Thyroid gland (tissue), 4 donors: ENCODE results near the gene SBK3. TPM values are rescaled to one million over a fixed set of nuclear protein-coding genes. Genes with fewer than 3 reads are reported as not detected.
"Not testable (repeated sequence)": the region's sequence is repeated elsewhere in the genome, so short reads cannot be mapped to it uniquely, and the experiment has no call there.

Experiments
- DNase-seq, 2 donors: peaks; one replicate each; pipeline ENCODE4 v3.0.0-alpha.2; 2019
- H3K27ac ChIP-seq, 3 donors: fragments of 200-600 bp; sonication (generic); 1 replicate in 2 of 3; 2 replicates in 1 of 3; pipeline ENCODE4 v1.5.1; 2016 to 2019; ENCODE audit warnings: mild to moderate bottlenecking in 1 of 3, moderate library complexity in 1 of 3
- H3K27me3 ChIP-seq: fragments of 200-600 bp; sonication (generic); one replicate; pipeline ENCODE4 v1.5.1; 2019
- H3K36me3 ChIP-seq, 2 donors: fragments of 200-600 bp; sonication (generic); one replicate each; pipeline ENCODE4 v1.5.1; 2016 to 2019
- H3K4me1 ChIP-seq, 2 donors: fragments of 200-600 bp; sonication (generic); one replicate each; pipeline ENCODE4 v1.5.1; 2017 to 2019
- H3K4me3 ChIP-seq, 3 donors: fragments of 200-600 bp; sonication (generic); replicated peaks in 1 of 3; 1 replicate in 2 of 3; 2 replicates in 1 of 3; pipeline ENCODE4 v1.5.1; 2016; ENCODE audit warnings: mild to moderate bottlenecking in 1 of 3
- H3K9me3 ChIP-seq: fragments of 200-600 bp; sonication (generic); one replicate; pipeline ENCODE4 v1.5.1; 2017
- POLR2A ChIP-seq, 2 donors: fragments of 450-650 bp; IDR thresholded peaks; one replicate each; pipeline ENCODE4 v1.6.1; 2017; ENCODE audit warnings: antibody characterized with exemption in 2 of 2, mild to moderate bottlenecking in 2 of 2, moderate library complexity in 1 of 2
- WGBS, 2 donors: methylation state at CpG; one replicate each; pipeline ENCODE4 v1.1.5; 2017; 5-methylcytosine and 5-hydroxymethylcytosine counted together
- intact Hi-C: fragments of 100-400 bp; cut with DNase I; formaldehyde crosslinking; loops from one replicate; pipeline ENCODE4 v1.15.1; 2023
- total RNA-seq, 4 donors: library from RNA; depleted of rRNA; stranded (reverse); fragments of >200 nt; gene quantifications; one replicate each; pipeline ENCODE4 v1.2.3, GENCODE V29; 2016
- TF ChIP-seq, protein P1 (sequence below), 6 experiments: fragments of 200-600 bp in 3 of 6; fragments of 450-650 bp in 3 of 6; sonication (generic) in 3 of 6; IDR thresholded peaks; one replicate each; pipeline ENCODE4 v1.5.1; 2016 to 2019; ENCODE audit warnings: antibody characterized with exemption in 6 of 6, mild to moderate bottlenecking in 2 of 6, inconsistent platforms in 1 of 6, moderate library complexity in 1 of 6

The SBK3 gene
- total RNA-seq, 4 donors from 2014 or later, result 0.94 to 14.8 TPM; not detected in 2

DNA sequence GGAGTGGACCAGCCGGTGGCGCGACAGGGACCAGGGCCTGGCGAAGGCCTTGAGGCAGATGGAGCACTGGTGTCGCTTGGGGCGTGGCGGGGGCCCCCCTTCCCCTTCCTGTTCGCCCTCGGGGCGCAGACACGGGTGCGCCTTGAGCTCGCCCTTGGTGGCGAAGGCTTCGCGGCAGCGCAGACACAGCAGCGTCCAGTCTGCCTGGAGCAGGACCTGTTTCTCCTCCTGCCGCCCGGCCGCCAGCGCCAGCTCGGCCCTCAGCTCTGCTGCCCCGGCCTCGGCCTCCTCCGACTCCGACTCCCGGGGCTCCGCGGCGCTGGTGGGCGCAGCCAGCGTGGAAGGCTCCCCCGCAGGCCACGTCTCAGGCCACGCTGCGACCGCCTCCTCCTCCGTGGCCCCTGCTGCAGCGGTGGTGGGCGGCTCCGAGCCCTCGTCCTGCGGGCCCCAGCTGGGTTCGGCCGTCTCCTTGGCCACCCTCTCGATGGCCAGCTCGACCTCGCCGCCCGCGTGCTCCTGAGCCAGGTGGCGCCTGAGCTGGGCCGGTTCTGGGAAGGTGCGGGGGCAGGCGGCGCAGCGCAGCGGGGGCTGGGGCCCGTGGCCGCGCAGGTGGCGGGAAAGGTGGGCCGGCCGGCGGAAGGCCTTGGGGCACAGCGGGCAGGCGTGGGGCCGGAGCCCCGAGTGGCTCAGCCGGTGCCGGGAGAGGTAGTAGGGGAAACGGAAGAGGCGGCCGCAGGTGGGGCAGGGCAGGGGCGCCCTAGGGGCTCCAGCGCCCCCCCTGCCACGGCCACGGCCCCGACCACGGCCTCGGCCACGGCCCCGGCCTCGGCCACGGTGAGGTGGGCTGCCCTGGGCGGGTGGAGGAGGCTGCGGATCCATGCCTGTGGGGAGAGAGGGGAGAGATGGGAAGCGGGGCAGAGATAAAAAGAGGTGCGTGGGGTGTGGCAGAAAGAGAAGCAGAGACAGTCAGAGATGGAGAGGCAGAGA lies 33.7 kb upstream of the SBK3 start:
- Histone ChIP-seq H3K9me3 (no peaks in the 10 kb centered on the region), H3K4me3 (peak overlapping the region in 2 of 3 donors; percentile 19 to 95), H3K27me3 (no peaks in the 10 kb centered on the region), H3K36me3 (peaks cover 11 to 18% of the 10 kb centered on the region in 2 donors), H3K4me1 (peaks cover 11 to 24% of the 10 kb centered on the region in 2 donors), H3K27ac (no peak overlapping the region)
- no peak for DNase-seq
- intact Hi-C loops, result no loop called here
- no peak for TF ChIP-seq POLR2A (IDR thresholded peaks at IDR 0.05)
- WGBS, 2 donors, result 95% methylated on average over 43 to 78 of the region's 90 CpGs

DNA sequence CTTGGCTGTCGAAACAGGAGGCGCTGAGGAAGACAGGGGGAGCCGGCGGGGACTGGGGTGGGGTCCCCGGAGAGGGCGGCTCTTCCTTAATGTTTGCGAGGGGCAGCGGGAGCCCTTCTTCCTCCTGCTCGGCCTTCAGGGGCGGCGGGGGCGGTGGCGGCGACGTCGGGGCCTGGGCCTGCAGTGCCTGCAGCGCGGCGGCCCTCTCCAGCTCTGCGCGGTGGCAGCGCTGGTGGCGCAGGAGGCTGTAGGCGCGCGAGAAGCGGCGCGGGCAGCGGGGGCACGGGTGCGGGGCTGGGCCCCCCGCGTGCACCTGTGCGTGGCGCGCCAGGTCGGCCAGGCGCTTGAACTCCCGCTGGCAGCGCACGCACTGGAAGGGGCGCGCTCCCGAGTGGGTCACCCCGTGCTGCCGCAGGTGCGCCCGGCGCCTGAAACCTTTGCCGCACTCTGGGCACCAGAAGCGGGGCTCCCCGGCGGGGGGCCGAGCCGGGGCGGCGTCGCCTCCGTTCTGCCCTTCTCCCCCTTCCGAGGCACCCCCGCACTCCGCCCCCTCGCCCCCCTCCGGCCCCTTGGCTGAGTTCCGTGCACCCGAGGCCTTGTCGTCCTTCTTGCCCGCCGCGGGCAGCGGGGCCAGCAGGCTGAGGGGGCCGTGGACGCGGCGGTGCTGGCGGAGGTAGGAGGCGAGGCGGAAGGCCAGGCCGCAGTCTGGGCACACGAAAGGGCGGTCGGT lies 32.9 kb upstream of the SBK3 start:
- no peak for DNase-seq
- H3K9me3 ChIP-seq, result no peaks in the 10 kb centered on the region
- TF ChIP-seq POLR2A (IDR thresholded peaks at IDR 0.05), result no peak
- TF ChIP-seq, protein P1, sequence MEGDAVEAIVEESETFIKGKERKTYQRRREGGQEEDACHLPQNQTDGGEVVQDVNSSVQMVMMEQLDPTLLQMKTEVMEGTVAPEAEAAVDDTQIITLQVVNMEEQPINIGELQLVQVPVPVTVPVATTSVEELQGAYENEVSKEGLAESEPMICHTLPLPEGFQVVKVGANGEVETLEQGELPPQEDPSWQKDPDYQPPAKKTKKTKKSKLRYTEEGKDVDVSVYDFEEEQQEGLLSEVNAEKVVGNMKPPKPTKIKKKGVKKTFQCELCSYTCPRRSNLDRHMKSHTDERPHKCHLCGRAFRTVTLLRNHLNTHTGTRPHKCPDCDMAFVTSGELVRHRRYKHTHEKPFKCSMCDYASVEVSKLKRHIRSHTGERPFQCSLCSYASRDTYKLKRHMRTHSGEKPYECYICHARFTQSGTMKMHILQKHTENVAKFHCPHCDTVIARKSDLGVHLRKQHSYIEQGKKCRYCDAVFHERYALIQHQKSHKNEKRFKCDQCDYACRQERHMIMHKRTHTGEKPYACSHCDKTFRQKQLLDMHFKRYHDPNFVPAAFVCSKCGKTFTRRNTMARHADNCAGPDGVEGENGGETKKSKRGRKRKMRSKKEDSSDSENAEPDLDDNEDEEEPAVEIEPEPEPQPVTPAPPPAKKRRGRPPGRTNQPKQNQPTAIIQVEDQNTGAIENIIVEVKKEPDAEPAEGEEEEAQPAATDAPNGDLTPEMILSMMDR (IDR thresholded peaks at IDR 0.05), result no peak
- intact Hi-C loops, result no loop called here
- H3K27me3 ChIP-seq, result no peaks in the 10 kb centered on the region
- H3K4me3 ChIP-seq, result no peak overlapping the region
- 94% methylated on average over 56 to 71 of the region's 83 CpGs for WGBS, 2 donors
- H3K27ac ChIP-seq, result no peak overlapping the region
- peaks cover 11 to 18% of the 10 kb centered on the region in 2 donors for H3K36me3 ChIP-seq
- H3K4me1 ChIP-seq, result peaks cover 11 to 24% of the 10 kb centered on the region in 2 donors

DNA sequence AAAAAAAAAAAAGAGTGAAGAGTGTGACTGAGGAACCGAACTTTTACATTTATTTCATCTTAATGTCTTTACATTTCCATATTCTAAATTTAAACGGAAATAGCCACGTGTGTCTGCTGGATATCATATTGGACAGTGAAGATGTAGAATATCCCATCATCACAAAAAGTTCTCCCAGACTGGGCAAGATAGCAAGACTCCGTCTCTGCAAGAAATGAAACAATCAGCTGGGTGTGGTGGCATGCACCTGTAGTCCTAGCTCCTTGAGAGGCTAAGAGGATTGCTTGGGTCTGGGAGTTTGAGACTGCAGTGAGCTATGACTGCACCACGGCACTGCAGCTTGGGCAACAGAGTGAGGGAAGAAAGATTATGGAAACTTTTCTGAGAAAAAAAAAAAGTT lies 31.4 kb upstream of the SBK3 start:
- 94% methylated on average over 5 of the region's 5 CpGs for WGBS, 2 donors
- DNase-seq, result no peak
- H3K36me3 ChIP-seq, result peaks cover 11 to 18% of the 10 kb centered on the region in 2 donors
- TF ChIP-seq, protein P1 (IDR thresholded peaks at IDR 0.05), result no peak
- no peak for TF ChIP-seq POLR2A (IDR thresholded peaks at IDR 0.05)
- intact Hi-C loops, result no loop called here
- no peak overlapping the region for H3K4me3 ChIP-seq
- no peaks in the 10 kb centered on the region for H3K27me3 ChIP-seq
- peaks cover 8 to 14% of the 10 kb centered on the region in 2 donors for H3K4me1 ChIP-seq
- H3K9me3 ChIP-seq, result no peaks in the 10 kb centered on the region
- no peak overlapping the region for H3K27ac ChIP-seq

DNA sequence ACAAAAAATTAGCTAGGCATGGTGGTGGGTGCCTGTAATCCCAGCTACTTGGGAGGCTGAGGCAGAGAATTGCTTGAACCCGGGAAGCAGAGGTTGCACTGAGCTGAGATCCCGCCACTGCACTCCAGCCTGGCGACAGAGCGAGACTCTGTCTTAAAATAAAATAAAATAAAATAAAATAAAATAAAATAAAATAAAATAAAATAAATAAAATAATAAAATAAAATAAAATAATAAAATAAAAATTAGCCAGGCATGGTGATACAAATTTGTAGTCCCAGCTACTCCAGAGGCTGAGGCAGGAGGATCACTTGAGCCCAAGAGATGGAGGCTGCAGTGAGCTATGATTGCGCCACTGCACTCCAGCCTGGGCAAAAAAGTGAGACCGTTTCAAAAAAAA lies 28.6 kb upstream of the SBK3 start:
- H3K36me3 ChIP-seq, result peaks cover 11 to 18% of the 10 kb centered on the region in 2 donors
- DNase-seq, H3K27ac ChIP-seq, intact Hi-C loops, H3K27me3 ChIP-seq, H3K4me1 ChIP-seq, H3K4me3 ChIP-seq, H3K9me3 ChIP-seq: not testable (repeated sequence)
- 91 to 93% methylated on average over 6 of the region's 6 CpGs for WGBS, 2 donors

DNA sequence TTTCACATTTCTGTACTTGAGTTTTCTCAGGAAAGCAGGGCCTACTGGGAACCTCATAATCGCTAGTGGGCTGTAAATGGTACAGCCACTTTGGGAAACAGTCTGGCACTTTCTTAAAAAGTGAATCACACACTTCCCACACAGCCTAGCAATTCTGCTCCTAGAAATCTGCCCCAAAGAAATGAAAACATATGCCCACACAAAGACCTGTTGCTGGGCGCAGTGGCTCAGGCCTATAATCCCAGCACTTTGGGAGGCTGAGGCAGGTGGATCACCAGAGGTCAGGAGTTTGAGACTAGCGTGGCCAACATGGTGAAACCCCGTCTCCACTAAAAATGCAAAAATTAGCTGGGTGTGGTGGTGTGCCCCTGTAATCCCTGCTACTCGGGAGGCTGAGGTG lies 24.1 kb upstream of the SBK3 start:
- H3K27me3 ChIP-seq, H3K4me3 ChIP-seq, H3K9me3 ChIP-seq, H3K4me1 ChIP-seq, H3K27ac ChIP-seq, H3K36me3 ChIP-seq, DNase-seq, intact Hi-C loops: not testable (repeated sequence)
- 92 to 94% methylated on average over 5 of the region's 5 CpGs for WGBS, 2 donors

DNA sequence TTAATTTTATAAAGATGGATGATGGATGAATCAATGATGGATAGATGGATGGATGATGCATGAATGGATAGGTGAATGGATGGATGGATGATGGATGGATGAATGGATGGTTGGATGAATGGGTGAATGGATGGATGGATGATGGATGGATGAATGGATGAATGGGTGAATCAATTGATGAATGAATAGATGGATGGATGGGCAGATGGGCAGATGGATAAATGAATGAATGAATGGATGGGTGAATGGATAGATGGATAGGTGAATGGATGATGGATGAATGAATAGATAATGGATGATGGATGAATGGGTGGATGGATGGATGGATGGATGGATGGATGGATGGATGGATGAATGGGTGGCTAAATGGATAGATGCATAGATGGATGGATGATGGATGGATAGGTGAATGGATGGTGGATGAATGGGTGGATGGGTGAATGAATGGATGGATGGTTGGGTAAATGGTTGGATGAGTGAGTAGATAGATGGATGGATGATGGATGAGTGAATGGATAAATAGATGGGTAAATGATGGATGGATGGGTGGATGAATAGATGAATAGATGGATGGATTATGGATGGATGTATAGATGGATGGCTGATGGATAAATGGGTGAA lies 22.5 kb upstream of the SBK3 start:
- DNase-seq, result no peak
- intact Hi-C loops, result no loop called here
- TF ChIP-seq POLR2A (IDR thresholded peaks at IDR 0.05), result no peak
- TF ChIP-seq, protein P1 (IDR thresholded peaks at IDR 0.05), result no peak

More for the DNA sequence above, 22.5 kb upstream of the SBK3 start:
- no peaks in the 10 kb centered on the region for H3K4me1 ChIP-seq
- no peaks in the 10 kb centered on the region for H3K27me3 ChIP-seq
- no peaks in the 10 kb centered on the region for H3K36me3 ChIP-seq
- no peak overlapping the region for H3K27ac ChIP-seq
- H3K9me3 ChIP-seq, result no peaks in the 10 kb centered on the region
- H3K4me3 ChIP-seq, result no peak overlapping the region
